ENCODE results near the gene NCR1. TPM values are rescaled to one million over a fixed set of nuclear protein-coding genes. Genes with fewer than 3 reads are reported as not detected.
A peak's percentile ranks its signal among the peaks of the same experiment; 100 is the strongest.

The NCR1 gene
- polyA plus RNA-seq, 2 of the 4 experiments (the other 2 are of a cell fraction) = not detected

- no peak overlapping the region for H3K4me2 ChIP-seq
- no peaks in the 10 kb centered on the region; the same call in 2 of the 3 replicates for H3K9me3 ChIP-seq
- DNase-seq (ENCODE audit: low read depth in 1 of 2, low spot score in 1 of 2) (no peak), FAIRE-seq (no peak), ATAC-seq (no peak)
- CTCF ChIA-PET = interaction anchor here (1.3 kb wide), 2 partner anchors 9 to 398 kb away, joined by 4 read pairs; no protein-coding TSS in a partner anchor
- H3K4me3 ChIP-seq = no peak overlapping the region
- H3K27ac ChIP-seq = no peak overlapping the region
- no peaks in the 10 kb centered on the region for H3K4me1 ChIP-seq
- WGBS (ENCODE audit: missing lambda C conversion rate) = 10% methylated on average over 3 of the region's 3 CpGs
- TF ChIP-seq POLR2AphosphoS2 (conservative IDR thresholded peaks at IDR 0.05; ENCODE audit: low read length) (no peak), POLR2A (IDR thresholded peaks at IDR 0.05; ENCODE audit: low read length) (no peak), EP300 (IDR thresholded peaks at IDR 0.05) (no peak), ESRRA (IDR thresholded peaks at IDR 0.05; ENCODE audit: borderline replicate concordance, low read length) (no peak), RCOR1 (IDR thresholded peaks at IDR 0.05; ENCODE audit: low read depth, low read length) (no peak), HDAC2 (IDR thresholded peaks at IDR 0.05) (no peak), JUNB (IDR thresholded peaks at IDR 0.05) (no peak), ZC3H11A (IDR thresholded peaks at IDR 0.05) (no peak)
- POLR2A ChIA-PET = no interaction called here
Measured at GRCh38 chr19:54877471-54877870, 28.5 kb upstream of the NCR1 start.

- Histone ChIP-seq H3K9me3 (no peaks in the 10 kb centered on the region; the same call in 2 of the 3 replicates), H3K4me1 (no peaks in the 10 kb centered on the region), H3K27ac (no peak overlapping the region), H3K4me2 (no peak overlapping the region), H3K4me3 (no peak overlapping the region)
- ATAC-seq (no peak), FAIRE-seq (no peak), DNase-seq (ENCODE audit: low read depth in 1 of 2, low spot score in 1 of 2) (no peak)
- WGBS (ENCODE audit: missing lambda C conversion rate) = 23% methylated on average over 5 of the region's 6 CpGs
- ChIA-PET CTCF (interaction anchor here (0.6 to 3.4 kb wide), 25 partner anchors 9 to 537 kb away, joined by 3 to 25 read pairs (median 5); partner anchors contain the start of genes FCAR and NCR1), POLR2A (no interaction called here)
- TF ChIP-seq, protein P1, sequence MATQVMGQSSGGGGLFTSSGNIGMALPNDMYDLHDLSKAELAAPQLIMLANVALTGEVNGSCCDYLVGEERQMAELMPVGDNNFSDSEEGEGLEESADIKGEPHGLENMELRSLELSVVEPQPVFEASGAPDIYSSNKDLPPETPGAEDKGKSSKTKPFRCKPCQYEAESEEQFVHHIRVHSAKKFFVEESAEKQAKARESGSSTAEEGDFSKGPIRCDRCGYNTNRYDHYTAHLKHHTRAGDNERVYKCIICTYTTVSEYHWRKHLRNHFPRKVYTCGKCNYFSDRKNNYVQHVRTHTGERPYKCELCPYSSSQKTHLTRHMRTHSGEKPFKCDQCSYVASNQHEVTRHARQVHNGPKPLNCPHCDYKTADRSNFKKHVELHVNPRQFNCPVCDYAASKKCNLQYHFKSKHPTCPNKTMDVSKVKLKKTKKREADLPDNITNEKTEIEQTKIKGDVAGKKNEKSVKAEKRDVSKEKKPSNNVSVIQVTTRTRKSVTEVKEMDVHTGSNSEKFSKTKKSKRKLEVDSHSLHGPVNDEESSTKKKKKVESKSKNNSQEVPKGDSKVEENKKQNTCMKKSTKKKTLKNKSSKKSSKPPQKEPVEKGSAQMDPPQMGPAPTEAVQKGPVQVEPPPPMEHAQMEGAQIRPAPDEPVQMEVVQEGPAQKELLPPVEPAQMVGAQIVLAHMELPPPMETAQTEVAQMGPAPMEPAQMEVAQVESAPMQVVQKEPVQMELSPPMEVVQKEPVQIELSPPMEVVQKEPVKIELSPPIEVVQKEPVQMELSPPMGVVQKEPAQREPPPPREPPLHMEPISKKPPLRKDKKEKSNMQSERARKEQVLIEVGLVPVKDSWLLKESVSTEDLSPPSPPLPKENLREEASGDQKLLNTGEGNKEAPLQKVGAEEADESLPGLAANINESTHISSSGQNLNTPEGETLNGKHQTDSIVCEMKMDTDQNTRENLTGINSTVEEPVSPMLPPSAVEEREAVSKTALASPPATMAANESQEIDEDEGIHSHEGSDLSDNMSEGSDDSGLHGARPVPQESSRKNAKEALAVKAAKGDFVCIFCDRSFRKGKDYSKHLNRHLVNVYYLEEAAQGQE (IDR thresholded peaks at IDR 0.05) = no peak
- TF ChIP-seq HDAC2 (IDR thresholded peaks at IDR 0.05) (no peak), JUN (IDR thresholded peaks at IDR 0.05) (no peak), CBX8 (IDR thresholded peaks at IDR 0.05) (no peak), ZNF302 (CRISPR knock-in tag; IDR thresholded peaks at IDR 0.05) (no peak), NFE2L2 (conservative IDR thresholded peaks at IDR 0.05; ENCODE audit: low read length) (no peak), ESRRA (IDR thresholded peaks at IDR 0.05; ENCODE audit: borderline replicate concordance, low read length) (no peak)
Measured at GRCh38 chr19:54881884-54882283, 24.1 kb upstream of the NCR1 start.

- peak in 1 of 2 experiments; percentile 24 for DNase-seq (ENCODE audit: low read depth in 1 of 2, low spot score in 1 of 2)
Measured at GRCh38 chr19:54882758-54883157, 23.2 kb upstream of the NCR1 start.

More at GRCh38 chr19:54882758-54883157, 23.2 kb upstream of the NCR1 start:
- POLR2A ChIA-PET = no interaction called here
- Histone ChIP-seq H3K9me3 (no peaks in the 10 kb centered on the region; the same call in 2 of the 3 replicates), H3K4me3 (no peak overlapping the region), H3K4me2 (peak overlapping the region; percentile 43; the same call in 1 of the 3 replicates), H3K27ac (no peak overlapping the region), H3K4me1 (no peaks in the 10 kb centered on the region)
- TF ChIP-seq, protein P2, sequence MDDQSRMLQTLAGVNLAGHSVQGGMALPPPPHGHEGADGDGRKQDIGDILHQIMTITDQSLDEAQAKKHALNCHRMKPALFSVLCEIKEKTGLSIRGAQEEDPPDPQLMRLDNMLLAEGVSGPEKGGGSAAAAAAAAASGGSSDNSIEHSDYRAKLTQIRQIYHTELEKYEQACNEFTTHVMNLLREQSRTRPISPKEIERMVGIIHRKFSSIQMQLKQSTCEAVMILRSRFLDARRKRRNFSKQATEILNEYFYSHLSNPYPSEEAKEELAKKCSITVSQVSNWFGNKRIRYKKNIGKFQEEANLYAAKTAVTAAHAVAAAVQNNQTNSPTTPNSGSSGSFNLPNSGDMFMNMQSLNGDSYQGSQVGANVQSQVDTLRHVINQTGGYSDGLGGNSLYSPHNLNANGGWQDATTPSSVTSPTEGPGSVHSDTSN (IDR thresholded peaks at IDR 0.05) = no peak
- TF ChIP-seq ELK1 (IDR thresholded peaks at IDR 0.05; ENCODE audit: low read depth, low read length) = no peak
- no peak for TF ChIP-seq RFX5 (IDR thresholded peaks at IDR 0.05)
- no peak for TF ChIP-seq HOXA7 (CRISPR knock-in tag; IDR thresholded peaks at IDR 0.05)
- TF ChIP-seq, protein P3, sequence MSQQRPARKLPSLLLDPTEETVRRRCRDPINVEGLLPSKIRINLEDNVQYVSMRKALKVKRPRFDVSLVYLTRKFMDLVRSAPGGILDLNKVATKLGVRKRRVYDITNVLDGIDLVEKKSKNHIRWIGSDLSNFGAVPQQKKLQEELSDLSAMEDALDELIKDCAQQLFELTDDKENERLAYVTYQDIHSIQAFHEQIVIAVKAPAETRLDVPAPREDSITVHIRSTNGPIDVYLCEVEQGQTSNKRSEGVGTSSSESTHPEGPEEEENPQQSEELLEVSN (IDR thresholded peaks at IDR 0.05; ENCODE audit: borderline replicate concordance, low read depth) = no peak
- peak; percentile 21; the same call in 2 of the 3 replicates for TF ChIP-seq SMC3 (IDR thresholded peaks at IDR 0.05)
- WGBS (ENCODE audit: missing lambda C conversion rate) = 23% methylated on average over 7 of the region's 7 CpGs
- ATAC-seq = peak in 1 of 2 experiments; percentile 57; a peak in 4 of 6 replicates
- FAIRE-seq = no peak
- CTCF ChIA-PET = interaction anchor here (0.6 to 3.4 kb wide), 7 partner anchors 8 to 536 kb away, joined by 3 to 22 read pairs (median 5); partner anchors contain the start of genes FCAR and NCR1

Data from A549 (cell line).